Nephron progenitor cell (in vitro differentiated cells): ENCODE data around the gene ANXA3.

Experiments
- DNase-seq: peaks from one replicate; pipeline ENCODE4 v3.0.0; 2021
- H3K27ac Mint-ChIP-seq: 2 replicates; pipeline ENCODE4 v1.8.0; 2021; ENCODE audit warnings: mild to moderate bottlenecking, moderate library complexity, mixed read lengths
- H3K27me3 Mint-ChIP-seq: 2 replicates; pipeline ENCODE4 v1.8.0; 2021; ENCODE audit warnings: mild to moderate bottlenecking, low read depth, mixed read lengths; ENCODE audit not compliant: poor library complexity
- H3K36me3 Mint-ChIP-seq: 2 replicates; pipeline ENCODE4 v1.8.0; 2021; ENCODE audit warnings: low read depth, mixed read lengths
- H3K4me1 Mint-ChIP-seq: 2 replicates; pipeline ENCODE4 v1.8.0; 2021; ENCODE audit warnings: mixed read lengths
- H3K4me3 Mint-ChIP-seq: 2 replicates; pipeline ENCODE4 v1.8.0; 2021; ENCODE audit warnings: mild to moderate bottlenecking, moderate library complexity, mixed read lengths
- H3K9me3 Mint-ChIP-seq: 2 replicates; pipeline ENCODE4 v1.8.0; 2021; ENCODE audit warnings: mild to moderate bottlenecking, moderate library complexity, mixed read lengths
- CTCF ChIP-seq: fragments of 200-600 bp; sonication (generic); IDR thresholded peaks from 2 replicates; pipeline ENCODE4 v1.5.0; 2021; ENCODE audit warnings: antibody characterized with exemption

ANXA3 gene

GRCh38 chr4:78599931-78600375 is 48.4 kb downstream of the ANXA3 start:
- H3K9me3 Mint-ChIP-seq = no peaks in the 10 kb centered on the region
- no peak overlapping the region for H3K4me3 Mint-ChIP-seq

GRCh38 chr4:78601013-78601412 is 49.4 kb downstream of the ANXA3 start:
- H3K27ac Mint-ChIP-seq = no peak overlapping the region
- no peak for TF ChIP-seq CTCF
- H3K4me3 Mint-ChIP-seq = no peak overlapping the region

More at GRCh38 chr4:78599931-78600375, 48.4 kb downstream of the ANXA3 start:
- DNase-seq = no peak
- no peak for TF ChIP-seq CTCF
- peaks cover 6% of the 10 kb centered on the region for H3K27me3 Mint-ChIP-seq
- peaks cover 12% of the 10 kb centered on the region for H3K4me1 Mint-ChIP-seq
- H3K36me3 Mint-ChIP-seq = no peaks in the 10 kb centered on the region
- no peak overlapping the region for H3K27ac Mint-ChIP-seq

GRCh38 chr4:78602334-78602733 is 50.8 kb downstream of the ANXA3 start:
- Mint-ChIP-seq H3K36me3 (no peaks in the 10 kb centered on the region), H3K4me3 (no peak overlapping the region), H3K27ac (no peak overlapping the region), H3K27me3 (peaks cover 2% of the 10 kb centered on the region), H3K4me1 (peaks cover 12% of the 10 kb centered on the region), H3K9me3 (no peaks in the 10 kb centered on the region)
- DNase-seq = no peak
- no peak for TF ChIP-seq CTCF

More at GRCh38 chr4:78601013-78601412, 49.4 kb downstream of the ANXA3 start:
- DNase-seq = no peak
- H3K27me3 Mint-ChIP-seq = peaks cover 4% of the 10 kb centered on the region
- H3K4me1 Mint-ChIP-seq = peaks cover 12% of the 10 kb centered on the region
- H3K36me3 Mint-ChIP-seq = no peaks in the 10 kb centered on the region
- H3K9me3 Mint-ChIP-seq = no peaks in the 10 kb centered on the region

GRCh38 chr4:78603384-78603783 is 51.8 kb downstream of the ANXA3 start:
- H3K4me3 Mint-ChIP-seq = no peak overlapping the region
- H3K27ac Mint-ChIP-seq = no peak overlapping the region
- peaks cover 2% of the 10 kb centered on the region for H3K27me3 Mint-ChIP-seq
- TF ChIP-seq CTCF = no peak
- no peaks in the 10 kb centered on the region for H3K36me3 Mint-ChIP-seq
- H3K4me1 Mint-ChIP-seq = peaks cover 12% of the 10 kb centered on the region
- no peak for DNase-seq
- no peaks in the 10 kb centered on the region for H3K9me3 Mint-ChIP-seq

- Mint-ChIP-seq H3K4me1 (peaks cover 9% of the 10 kb centered on the region), H3K9me3 (no peaks in the 10 kb centered on the region), H3K27ac (no peak overlapping the region)
These were observed 53.4 kb downstream of the ANXA3 start for GRCh38 chr4:78604988-78605387.

More at GRCh38 chr4:78604988-78605387, 53.4 kb downstream of the ANXA3 start:
- no peak for TF ChIP-seq CTCF
- Mint-ChIP-seq H3K27me3 (peaks cover 6% of the 10 kb centered on the region), H3K4me3 (no peak overlapping the region), H3K36me3 (no peaks in the 10 kb centered on the region)
- no peak for DNase-seq
